Measurements from ENCODE around the gene ARL13B.
"Not testable (repeated sequence)": the region's sequence is repeated elsewhere in the genome, so short reads cannot be mapped to it uniquely, and the experiment has no call there.

Gene ARL13B

GRCh38 chr3:94063496-94064119 lies 83.7 kb downstream of the ARL13B start:
- no peak for DNase-seq

GRCh38 chr3:94064243-94064860 lies 84.4 kb downstream of the ARL13B start:
- no peak for DNase-seq

GRCh38 chr3:94065122-94065521 lies 85.2 kb downstream of the ARL13B start:
- DNase-seq, result no peak

DNA sequence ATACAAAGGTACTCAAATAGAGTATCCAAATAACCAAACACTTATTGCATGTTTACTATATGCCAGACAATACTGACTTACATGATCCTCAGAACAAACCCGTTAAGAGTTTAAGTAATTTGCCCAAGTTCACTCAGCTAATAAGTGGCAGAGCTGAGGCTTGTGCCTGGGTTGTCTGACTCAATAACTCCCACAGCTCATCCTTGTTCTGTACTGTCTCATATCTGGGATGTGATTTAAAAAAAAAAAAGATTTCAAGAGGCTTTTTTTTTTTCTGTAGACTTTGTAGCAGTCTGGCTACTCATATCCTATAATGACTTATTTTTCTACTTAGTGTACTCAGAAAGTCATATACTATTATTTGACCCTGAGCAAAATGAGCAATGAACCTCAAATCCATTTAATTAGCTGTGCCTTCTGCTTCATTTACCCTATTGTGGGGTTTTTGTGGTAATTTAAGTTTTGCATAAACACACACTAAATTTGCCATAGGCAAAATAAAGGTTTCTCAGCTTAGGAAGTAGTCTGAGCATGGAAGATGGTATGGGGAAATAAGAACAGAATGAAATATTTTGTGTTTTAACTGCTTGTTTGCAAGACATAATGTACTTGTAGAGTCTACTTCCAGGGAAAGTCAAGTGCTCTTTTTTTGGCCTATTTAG lies 86.0 kb downstream of the ARL13B start:
- no peak for DNase-seq

- DNase-seq, result no peak
Observed at GRCh38 chr3:94066506-94067500, 86.8 kb downstream of the ARL13B start.

DNA sequence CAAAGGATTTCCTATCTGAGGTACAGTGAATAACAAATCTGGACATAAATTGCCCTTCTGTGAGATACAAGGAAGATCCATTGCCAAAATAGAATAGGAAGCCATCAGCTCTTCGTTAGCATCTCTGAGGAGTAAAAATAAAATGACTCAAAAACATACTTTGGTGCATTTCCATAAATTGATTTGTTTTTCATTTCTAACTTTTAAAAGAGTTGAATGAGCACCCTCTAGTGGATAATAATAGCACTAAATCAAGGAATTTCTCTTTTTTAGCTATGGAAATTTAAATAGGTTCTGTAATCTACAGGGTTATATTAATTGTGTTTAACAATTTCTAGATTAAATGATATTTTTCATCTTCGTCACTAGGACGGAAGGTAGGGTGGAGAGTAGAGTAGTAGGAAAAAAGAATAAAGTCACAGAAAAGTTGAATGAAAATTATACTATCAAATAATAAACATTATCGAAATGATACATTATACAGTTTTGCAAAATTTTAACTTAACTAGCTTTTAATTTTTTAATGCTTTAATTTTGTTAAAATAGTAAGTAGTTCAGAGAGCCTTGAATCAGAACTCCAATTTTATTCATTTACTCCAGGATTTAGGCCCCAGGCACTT lies 89.3 kb downstream of the ARL13B start:
- no peak for DNase-seq

- no peak for DNase-seq
Observed at GRCh38 chr3:94070341-94070911, 90.5 kb downstream of the ARL13B start.

- DNase-seq, result no peak
Observed at GRCh38 chr3:94071713-94072284, 91.8 kb downstream of the ARL13B start.

DNA sequence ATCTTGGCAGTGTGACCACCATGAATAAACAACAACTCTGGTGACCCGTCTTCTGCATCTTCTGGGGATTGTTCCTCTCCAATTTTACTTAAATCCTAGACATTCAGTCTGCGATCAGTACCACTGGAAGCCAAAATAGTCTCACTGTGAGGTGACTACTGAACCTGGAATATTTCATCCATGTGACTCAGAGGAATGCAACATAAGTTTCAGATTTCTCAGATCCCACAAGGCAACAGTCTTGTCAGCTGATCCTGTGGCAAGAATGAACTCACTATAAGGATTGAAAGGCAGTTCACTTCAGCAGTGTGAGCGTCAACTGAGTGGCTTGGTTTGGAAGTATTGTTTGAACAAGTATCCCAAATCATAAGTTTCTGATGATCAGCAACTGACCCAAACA lies 96.1 kb downstream of the ARL13B start:
- DNase-seq, result no peak

GRCh38 chr3:94080552-94080951 lies 100.6 kb downstream of the ARL13B start:
- not testable (repeated sequence) for DNase-seq

- DNase-seq, result no peak
Observed at GRCh38 chr3:94081884-94082283, 101.9 kb downstream of the ARL13B start.

GRCh38 chr3:94082391-94082937 lies 102.5 kb downstream of the ARL13B start:
- DNase-seq, result no peak

GRCh38 chr3:94083261-94083660 lies 103.3 kb downstream of the ARL13B start:
- no peak for DNase-seq

DNA sequence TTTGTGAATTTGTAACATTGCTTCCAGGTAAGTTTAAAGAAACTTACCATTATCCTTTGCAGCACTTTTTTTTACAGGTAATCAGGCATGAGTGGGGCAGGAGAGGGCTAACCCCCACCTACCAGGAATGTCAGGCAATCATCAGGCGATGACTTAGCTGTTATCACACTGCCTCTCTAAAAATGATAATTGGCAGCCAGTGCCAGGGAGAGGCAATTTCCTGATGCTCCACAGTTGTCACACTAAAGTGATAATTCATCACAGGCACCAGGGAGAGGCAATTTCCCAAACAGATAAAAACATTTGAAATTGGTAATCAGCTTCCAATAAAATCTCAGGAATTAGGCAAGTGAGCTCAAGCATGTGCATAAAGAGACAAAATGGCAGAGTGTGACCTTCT lies 109.2 kb downstream of the ARL13B start:
- no peak for DNase-seq

- no peak for DNase-seq
Observed at GRCh38 chr3:94092086-94092485, 112.1 kb downstream of the ARL13B start.

- DNase-seq, result no peak
Observed at GRCh38 chr3:94093151-94093550, 113.2 kb downstream of the ARL13B start.

DNA sequence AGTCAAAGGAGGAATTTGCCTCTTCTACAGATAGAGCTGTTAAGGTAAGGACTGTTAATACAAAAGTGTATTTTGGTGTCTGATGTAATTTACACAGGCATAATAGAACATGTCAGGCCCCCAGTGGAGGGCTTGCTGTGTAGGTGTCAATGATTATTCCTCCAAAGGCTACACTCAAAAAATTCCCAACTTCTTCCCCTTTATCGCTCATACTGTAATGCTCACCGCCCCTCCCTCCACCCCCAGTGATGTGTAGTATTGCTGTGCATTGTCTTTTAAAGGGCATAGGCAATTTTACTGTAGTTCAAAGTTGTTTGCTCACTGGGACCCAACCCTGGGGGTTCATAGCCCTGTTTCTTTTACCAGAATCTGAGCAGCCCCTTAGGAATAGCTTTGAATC lies 115.2 kb downstream of the ARL13B start:
- DNase-seq, result no peak

DNA sequence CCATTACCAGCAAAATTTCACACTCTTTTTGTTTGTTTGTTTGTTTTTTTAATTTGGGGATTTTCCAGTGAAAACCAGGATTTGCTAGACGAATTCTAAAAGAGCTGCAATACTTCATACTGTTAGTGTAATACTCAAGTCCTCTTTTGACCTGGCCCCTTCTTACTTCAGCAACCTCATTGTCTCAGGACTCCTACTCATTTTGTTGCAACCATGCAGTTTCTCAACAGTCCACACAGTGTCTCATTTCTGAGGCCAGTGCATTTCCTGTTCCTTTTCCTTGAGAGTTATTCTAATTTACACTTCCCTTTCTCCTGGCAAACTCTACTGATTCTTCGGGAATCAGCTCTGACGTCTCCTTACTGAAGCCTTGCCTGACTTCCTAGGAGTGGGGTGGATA lies 118.5 kb downstream of the ARL13B start:
- DNase-seq, result no peak

DNA sequence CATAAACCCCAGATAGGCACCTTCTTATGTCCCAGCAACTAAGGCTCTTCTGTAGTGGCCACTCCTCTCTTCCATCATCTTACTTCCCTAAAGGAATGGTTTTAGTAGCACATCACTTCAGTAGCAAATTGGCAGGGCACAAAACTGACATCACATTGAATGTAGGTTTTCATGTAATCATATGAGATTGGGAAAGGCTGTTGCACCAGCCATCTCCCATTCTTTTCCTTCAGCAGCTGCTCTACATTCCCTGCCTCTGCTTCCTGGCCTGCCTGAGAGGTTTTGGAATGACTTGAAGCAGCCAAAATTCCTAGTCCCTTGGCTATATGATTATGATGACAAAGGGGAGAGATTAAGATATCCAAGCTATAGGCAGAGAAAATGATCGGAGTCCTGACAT lies 119.4 kb downstream of the ARL13B start:
- DNase-seq, result no peak

DNA sequence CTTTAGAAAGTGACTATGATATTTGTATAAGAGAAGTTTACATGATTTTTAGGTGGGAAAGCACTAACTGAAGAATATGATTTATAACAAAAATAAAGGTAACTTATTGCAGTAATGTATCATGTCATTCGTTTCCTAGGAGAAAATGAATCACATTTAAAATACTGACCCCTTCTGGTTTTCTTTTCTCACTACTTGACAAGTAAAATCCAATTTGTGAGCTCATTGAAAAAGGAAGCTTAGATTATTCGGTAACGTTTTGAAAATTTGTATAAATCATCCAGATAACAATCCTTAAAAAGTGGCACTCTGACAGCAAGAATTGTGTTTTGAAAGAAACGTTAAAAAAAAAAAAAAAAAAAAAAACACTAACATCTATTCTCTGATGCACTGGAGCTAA lies 121.9 kb downstream of the ARL13B start:
- no peak for DNase-seq
